Kidney epithelial cell (primary cell): Measurements from ENCODE around the gene TNFRSF8. TPM values are rescaled to one million over a fixed set of nuclear protein-coding genes. Genes with fewer than 3 reads are reported as not detected.

Experiments used
- DNase-seq: peaks from one replicate; pipeline ENCODE4 v3.0.0-alpha.2; 2010; ENCODE audit warnings: low read depth
- H3K27me3 ChIP-seq: 2 replicates; pipeline ENCODE4 v1.6.0; 2011; ENCODE audit warnings: low read length; ENCODE audit not compliant: control insufficient read depth, insufficient read depth
- H3K36me3 ChIP-seq: 2 replicates; pipeline ENCODE4 v1.5.1; 2011; ENCODE audit warnings: low read length; ENCODE audit not compliant: control insufficient read depth, insufficient read depth
- H3K4me3 ChIP-seq: 2 replicates; pipeline ENCODE4 v1.5.1; 2011; ENCODE audit warnings: low read depth, mild to moderate bottlenecking, control low read depth, low read length
- CTCF ChIP-seq: IDR thresholded peaks from 2 replicates; pipeline ENCODE4 v1.5.1; 2011; ENCODE audit warnings: mild to moderate bottlenecking, moderate library complexity, low read length, control low read depth, inconsistent platforms; ENCODE audit not compliant: insufficient read depth, poor library complexity, severe bottlenecking
- total RNA-seq: library from RNA; depleted of rRNA; stranded (reverse); fragments of >200 nt; gene quantifications from 2 replicates; pipeline ENCODE4 v1.2.3, GENCODE V29; 2015

Gene TNFRSF8
- total RNA-seq, 1 donor from 2014 or later = 0.21 TPM

- DNase-seq = no peak
- Histone ChIP-seq H3K27me3 (peaks cover 2% of the 10 kb centered on the region), H3K4me3 (no peak overlapping the region), H3K36me3 (no peaks in the 10 kb centered on the region)
- TF ChIP-seq CTCF = no peak
Observed at GRCh38 chr1:12114340-12114683, 51.2 kb downstream of the TNFRSF8 start.

GRCh38 chr1:12114916-12115315 lies 51.8 kb downstream of the TNFRSF8 start:
- Histone ChIP-seq H3K27me3 (peaks cover 2% of the 10 kb centered on the region), H3K4me3 (no peak overlapping the region), H3K36me3 (no peaks in the 10 kb centered on the region)
- no peak for DNase-seq
- TF ChIP-seq CTCF = no peak

GRCh38 chr1:12121212-12122003 lies 58.3 kb downstream of the TNFRSF8 start:
- H3K27me3 ChIP-seq = peaks cover 15% of the 10 kb centered on the region
- no peak overlapping the region for H3K4me3 ChIP-seq
- no peaks in the 10 kb centered on the region for H3K36me3 ChIP-seq
- TF ChIP-seq CTCF = no peak
- DNase-seq = no peak

GRCh38 chr1:12123172-12123571 lies 60.1 kb downstream of the TNFRSF8 start:
- H3K4me3 ChIP-seq = no peak overlapping the region
- TF ChIP-seq CTCF = no peak
- H3K36me3 ChIP-seq = no peaks in the 10 kb centered on the region
- peaks cover 15% of the 10 kb centered on the region for H3K27me3 ChIP-seq
- no peak for DNase-seq

- Histone ChIP-seq H3K36me3 (no peaks in the 10 kb centered on the region), H3K27me3 (peaks cover 17% of the 10 kb centered on the region), H3K4me3 (no peak overlapping the region)
- DNase-seq = no peak
- TF ChIP-seq CTCF = peak; percentile 93
Observed at GRCh38 chr1:12124693-12125421, 61.8 kb downstream of the TNFRSF8 start.
